ENCODE data around the gene RAB6B. TPM values are rescaled to one million over a fixed set of nuclear protein-coding genes. Genes with fewer than 3 reads are reported as not detected.

The RAB6B gene
- total and polyA plus RNA-seq, 4 experiments from 2014 or later, result 0.34 to 1.8 (median 0.46) TPM

DNA sequence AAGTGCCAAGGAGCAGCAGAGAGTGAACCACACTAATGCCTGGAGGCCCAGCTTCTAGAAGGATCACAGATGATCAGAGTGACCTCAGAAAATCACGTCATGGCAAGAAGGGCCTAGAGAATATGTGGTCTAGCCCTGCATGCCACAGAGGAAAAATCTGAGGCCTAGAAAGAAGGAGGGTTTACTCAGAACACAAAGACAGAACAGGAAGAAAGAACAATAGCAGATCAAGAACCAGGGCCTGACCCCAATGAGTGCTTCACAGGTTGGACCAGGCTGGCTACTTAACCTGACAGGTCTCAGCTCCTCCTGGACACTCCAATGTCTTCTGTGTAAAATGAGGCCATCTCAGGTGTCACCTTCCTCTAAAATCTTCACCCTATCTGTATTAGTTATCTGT is 14.2 kb downstream of the RAB6B start:
- H3K27me3 Mint-ChIP-seq, result peaks cover 5 to 13% of the 10 kb centered on the region in 2 donors
- peak in 1 of 5 donors; percentile 44 for DNase-seq
- no peaks in the 10 kb centered on the region for H3K36me3 Mint-ChIP-seq
- Histone ChIP-seq H3K27ac (ENCODE audit: low read depth, low read length) (no peak overlapping the region), H3K36me3 (ENCODE audit: insufficient read depth, low read length) (no peaks in the 10 kb centered on the region), H3K27me3 (ENCODE audit: insufficient read depth, low read length) (no peaks in the 10 kb centered on the region), H3K4me1 (ENCODE audit: insufficient read depth, low read length) (peaks cover 13% of the 10 kb centered on the region), H3K9me3 (ENCODE audit: control insufficient read depth in 1 of 2, low read length in 2 of 2) (no peaks in the 10 kb centered on the region), H3K4me3 (ENCODE audit: low read length in 2 of 2) (no peak overlapping the region)
- H3K4me1 Mint-ChIP-seq, result peaks cover 0 to 44% (median 21%) of the 10 kb centered on the region in 4 donors
- ChIA-PET CTCF (ENCODE audit: partially characterized antibody) (interaction anchor here (1.6 kb wide), 1 partner anchor 64 kb away, joined by 3 read pairs; no protein-coding TSS in a partner anchor), POLR2A (ENCODE audit: partially characterized antibody) (no interaction called here)
- H3K4me3 Mint-ChIP-seq, result peak overlapping the region in 2 of 8 donors; percentile 41 to 55
- H3K27ac Mint-ChIP-seq, result peak overlapping the region in 4 of 7 donors; percentile 14 to 79 (median 59)
- H3K9me3 Mint-ChIP-seq, result peaks cover 0 to 29% (median 14%) of the 10 kb centered on the region in 8 donors
- intact Hi-C loops (cut with micrococcal nuclease), result no loop called here

DNA sequence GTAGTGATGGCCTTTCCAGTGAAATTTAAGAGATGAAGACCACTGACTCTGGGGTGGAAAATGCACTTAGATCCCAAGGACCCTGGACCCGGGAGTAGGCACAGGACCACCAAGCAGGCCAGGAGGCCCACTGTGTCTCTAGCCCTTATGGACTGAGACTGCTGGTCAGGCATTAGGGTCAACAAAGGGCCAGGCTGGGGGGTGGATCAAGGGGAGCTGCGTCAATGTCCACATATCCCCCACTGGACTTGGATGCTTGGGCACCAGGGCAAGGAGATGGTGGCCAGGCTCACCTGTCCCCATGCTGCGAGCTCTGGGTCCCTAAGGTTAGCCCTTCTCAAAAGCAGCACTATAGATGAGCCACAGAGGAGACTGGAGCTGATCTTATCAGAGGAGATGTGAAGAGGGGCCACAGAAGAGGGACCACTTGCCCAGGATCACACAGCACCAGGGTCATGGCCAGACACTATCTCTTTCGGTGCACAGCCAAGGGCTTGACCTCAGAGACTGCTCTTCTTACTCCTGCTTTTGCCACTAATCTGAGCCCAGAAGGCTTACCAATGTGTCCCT is 14.7 kb downstream of the RAB6B start:
- no peak overlapping the region for H3K4me3 ChIP-seq (ENCODE audit: low read length in 2 of 2)
- H3K36me3 Mint-ChIP-seq, result no peaks in the 10 kb centered on the region
- H3K4me1 Mint-ChIP-seq, result peaks cover 0 to 44% (median 21%) of the 10 kb centered on the region in 4 donors
- CTCF ChIA-PET (ENCODE audit: partially characterized antibody), result interaction anchor here (1.6 kb wide), 1 partner anchor 63 kb away, joined by 3 read pairs; no protein-coding TSS in a partner anchor
- POLR2A ChIA-PET (ENCODE audit: partially characterized antibody), result no interaction called here
- H3K27ac Mint-ChIP-seq, result peak overlapping the region in 4 of 7 donors; percentile 14 to 79 (median 59)
- no peak for DNase-seq
- no peak overlapping the region for H3K27ac ChIP-seq (ENCODE audit: low read depth, low read length)
- intact Hi-C loops (cut with micrococcal nuclease), result no loop called here
- peaks cover 3 to 13% of the 10 kb centered on the region in 2 donors for H3K27me3 Mint-ChIP-seq
- H3K9me3 ChIP-seq (ENCODE audit: control insufficient read depth in 1 of 2, low read length in 2 of 2), result no peaks in the 10 kb centered on the region
- H3K4me1 ChIP-seq (ENCODE audit: insufficient read depth, low read length), result peaks cover 13% of the 10 kb centered on the region
- H3K27me3 ChIP-seq (ENCODE audit: insufficient read depth, low read length), result no peaks in the 10 kb centered on the region
- peak overlapping the region in 1 of 8 donors; percentile 23 for H3K4me3 Mint-ChIP-seq
- H3K9me3 Mint-ChIP-seq, result peaks cover 0 to 31% (median 14%) of the 10 kb centered on the region in 8 donors
- no peaks in the 10 kb centered on the region for H3K36me3 ChIP-seq (ENCODE audit: insufficient read depth, low read length)

- intact Hi-C loops (cut with micrococcal nuclease), result no loop called here
- Histone ChIP-seq H3K9me3 (ENCODE audit: control insufficient read depth in 1 of 2, low read length in 2 of 2) (no peaks in the 10 kb centered on the region), H3K4me1 (ENCODE audit: insufficient read depth, low read length) (peaks cover 13% of the 10 kb centered on the region), H3K4me3 (ENCODE audit: low read length in 2 of 2) (no peak overlapping the region), H3K36me3 (ENCODE audit: insufficient read depth, low read length) (no peaks in the 10 kb centered on the region), H3K27ac (ENCODE audit: low read depth, low read length) (no peak overlapping the region), H3K27me3 (ENCODE audit: insufficient read depth, low read length) (no peaks in the 10 kb centered on the region)
- peak overlapping the region in 2 of 7 donors; percentile 18 to 79 for H3K27ac Mint-ChIP-seq
- peak overlapping the region in 2 of 8 donors; percentile 6 to 23 for H3K4me3 Mint-ChIP-seq
- DNase-seq, result peak in 1 of 5 donors; percentile 41
- peaks cover 3 to 13% of the 10 kb centered on the region in 2 donors for H3K27me3 Mint-ChIP-seq
- no peaks in the 10 kb centered on the region for H3K36me3 Mint-ChIP-seq
- ChIA-PET POLR2A (ENCODE audit: partially characterized antibody) (no interaction called here), CTCF (ENCODE audit: partially characterized antibody) (interaction anchor here (1.6 kb wide), 1 partner anchor 62 kb away, joined by 3 read pairs; no protein-coding TSS in a partner anchor)
- H3K4me1 Mint-ChIP-seq, result peaks cover 0 to 44% (median 21%) of the 10 kb centered on the region in 4 donors
- H3K9me3 Mint-ChIP-seq, result peaks cover 0 to 31% (median 14%) of the 10 kb centered on the region in 8 donors
Observed at GRCh38 chr3:133880287-133880686, 15.4 kb downstream of the RAB6B start.

- intact Hi-C loops (cut with micrococcal nuclease), result no loop called here
- Mint-ChIP-seq H3K9me3 (peaks cover 0 to 31% (median 14%) of the 10 kb centered on the region in 8 donors), H3K36me3 (no peaks in the 10 kb centered on the region), H3K4me1 (peaks cover 0 to 35% (median 19%) of the 10 kb centered on the region in 4 donors), H3K27ac (no peak overlapping the region), H3K4me3 (no peak overlapping the region), H3K27me3 (peaks cover 0 to 9% of the 10 kb centered on the region in 2 donors)
- Histone ChIP-seq H3K36me3 (ENCODE audit: insufficient read depth, low read length) (no peaks in the 10 kb centered on the region), H3K4me1 (ENCODE audit: insufficient read depth, low read length) (peaks cover 13% of the 10 kb centered on the region), H3K4me3 (ENCODE audit: low read length in 2 of 2) (no peak overlapping the region), H3K27ac (ENCODE audit: low read depth, low read length) (no peak overlapping the region), H3K27me3 (ENCODE audit: insufficient read depth, low read length) (no peaks in the 10 kb centered on the region), H3K9me3 (ENCODE audit: control insufficient read depth in 1 of 2, low read length in 2 of 2) (no peaks in the 10 kb centered on the region)
- CTCF ChIA-PET (ENCODE audit: partially characterized antibody), result no interaction called here
- POLR2A ChIA-PET (ENCODE audit: partially characterized antibody), result no interaction called here
- no peak for DNase-seq
Observed at GRCh38 chr3:133878518-133878917, 17.2 kb downstream of the RAB6B start.

DNA sequence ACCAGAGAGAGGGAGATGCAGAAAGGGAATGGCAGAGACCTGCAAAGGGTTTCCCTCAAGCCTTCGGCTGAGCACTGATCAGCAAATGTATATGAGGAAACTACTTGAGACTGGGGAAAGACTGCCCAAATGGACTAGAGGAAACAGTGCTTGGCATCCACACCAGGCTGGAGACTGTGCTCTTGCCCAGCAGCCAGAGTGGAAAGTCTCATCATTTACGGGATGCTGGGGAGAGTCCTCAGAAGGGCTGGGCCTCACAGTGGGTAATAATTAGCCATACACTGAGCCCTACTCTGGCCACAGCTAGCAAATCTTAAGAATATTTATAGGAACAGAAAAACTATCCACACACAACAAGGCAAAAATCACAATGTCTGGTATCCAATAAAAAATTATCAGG is 18.5 kb downstream of the RAB6B start:
- ChIA-PET CTCF (ENCODE audit: partially characterized antibody) (no interaction called here), POLR2A (ENCODE audit: partially characterized antibody) (no interaction called here)
- Histone ChIP-seq H3K27ac (ENCODE audit: low read depth, low read length) (no peak overlapping the region), H3K9me3 (ENCODE audit: control insufficient read depth in 1 of 2, low read length in 2 of 2) (no peaks in the 10 kb centered on the region), H3K4me1 (ENCODE audit: insufficient read depth, low read length) (peaks cover 6% of the 10 kb centered on the region), H3K27me3 (ENCODE audit: insufficient read depth, low read length) (no peaks in the 10 kb centered on the region), H3K36me3 (ENCODE audit: insufficient read depth, low read length) (no peaks in the 10 kb centered on the region), H3K4me3 (ENCODE audit: low read length in 2 of 2) (no peak overlapping the region)
- no peak for DNase-seq
- Mint-ChIP-seq H3K4me1 (peaks cover 0 to 22% (median 10%) of the 10 kb centered on the region in 4 donors), H3K36me3 (no peaks in the 10 kb centered on the region), H3K27ac (no peak overlapping the region), H3K9me3 (peaks cover 0 to 31% (median 14%) of the 10 kb centered on the region in 8 donors), H3K4me3 (no peak overlapping the region), H3K27me3 (peaks cover 0 to 7% of the 10 kb centered on the region in 2 donors)
- intact Hi-C loops (cut with micrococcal nuclease), result no loop called here

- peaks cover 0 to 31% (median 14%) of the 10 kb centered on the region in 8 donors for H3K9me3 Mint-ChIP-seq
- intact Hi-C loops (cut with micrococcal nuclease), result no loop called here
- no peaks in the 10 kb centered on the region for H3K36me3 ChIP-seq (ENCODE audit: insufficient read depth, low read length)
- no peaks in the 10 kb centered on the region for H3K27me3 ChIP-seq (ENCODE audit: insufficient read depth, low read length)
- no peak overlapping the region for H3K27ac Mint-ChIP-seq
- H3K4me3 ChIP-seq (ENCODE audit: low read length in 2 of 2), result no peak overlapping the region
- no peak overlapping the region for H3K27ac ChIP-seq (ENCODE audit: low read depth, low read length)
- POLR2A ChIA-PET (ENCODE audit: partially characterized antibody), result no interaction called here
- CTCF ChIA-PET (ENCODE audit: partially characterized antibody), result no interaction called here
- peaks cover 7 to 11% of the 10 kb centered on the region in 2 donors for H3K27me3 Mint-ChIP-seq
- no peaks in the 10 kb centered on the region for H3K4me1 ChIP-seq (ENCODE audit: insufficient read depth, low read length)
- peaks cover 0 to 3% (median 0%) of the 10 kb centered on the region in 4 donors for H3K4me1 Mint-ChIP-seq
- no peaks in the 10 kb centered on the region for H3K9me3 ChIP-seq (ENCODE audit: control insufficient read depth in 1 of 2, low read length in 2 of 2)
- no peak for DNase-seq
- H3K36me3 Mint-ChIP-seq, result no peaks in the 10 kb centered on the region
- H3K4me3 Mint-ChIP-seq, result no peak overlapping the region
Observed at GRCh38 chr3:133874761-133875438, 20.8 kb downstream of the RAB6B start.

- H3K9me3 ChIP-seq (ENCODE audit: control insufficient read depth in 1 of 2, low read length in 2 of 2), result no peaks in the 10 kb centered on the region
- intact Hi-C loops (cut with micrococcal nuclease), result no loop called here
- H3K36me3 Mint-ChIP-seq, result no peaks in the 10 kb centered on the region
Observed at GRCh38 chr3:133874344-133874743, 21.3 kb downstream of the RAB6B start.

More at GRCh38 chr3:133874344-133874743, 21.3 kb downstream of the RAB6B start:
- no peak overlapping the region for H3K27ac ChIP-seq (ENCODE audit: low read depth, low read length)
- ChIA-PET CTCF (ENCODE audit: partially characterized antibody) (no interaction called here), POLR2A (ENCODE audit: partially characterized antibody) (no interaction called here)
- Mint-ChIP-seq H3K9me3 (peaks cover 0 to 29% (median 13%) of the 10 kb centered on the region in 8 donors), H3K27me3 (peaks cover 7 to 11% of the 10 kb centered on the region in 2 donors), H3K4me3 (no peak overlapping the region), H3K4me1 (no peaks in the 10 kb centered on the region), H3K27ac (no peak overlapping the region)
- no peak overlapping the region for H3K4me3 ChIP-seq (ENCODE audit: low read length in 2 of 2)
- H3K27me3 ChIP-seq (ENCODE audit: insufficient read depth, low read length), result no peaks in the 10 kb centered on the region
- no peak for DNase-seq
- no peaks in the 10 kb centered on the region for H3K36me3 ChIP-seq (ENCODE audit: insufficient read depth, low read length)
- no peaks in the 10 kb centered on the region for H3K4me1 ChIP-seq (ENCODE audit: insufficient read depth, low read length)
